HG03108 (cell line): ENCODE measurements around the gene BDKRB1.

Experiments
- ATAC-seq: cut with Tn5 transposase; IDR thresholded peaks from one replicate; pipeline ENCODE4 v1.9.1; 2021; ENCODE audit warnings: moderate library complexity; ENCODE audit not compliant: unreplicated experiment

Gene BDKRB1

DNA sequence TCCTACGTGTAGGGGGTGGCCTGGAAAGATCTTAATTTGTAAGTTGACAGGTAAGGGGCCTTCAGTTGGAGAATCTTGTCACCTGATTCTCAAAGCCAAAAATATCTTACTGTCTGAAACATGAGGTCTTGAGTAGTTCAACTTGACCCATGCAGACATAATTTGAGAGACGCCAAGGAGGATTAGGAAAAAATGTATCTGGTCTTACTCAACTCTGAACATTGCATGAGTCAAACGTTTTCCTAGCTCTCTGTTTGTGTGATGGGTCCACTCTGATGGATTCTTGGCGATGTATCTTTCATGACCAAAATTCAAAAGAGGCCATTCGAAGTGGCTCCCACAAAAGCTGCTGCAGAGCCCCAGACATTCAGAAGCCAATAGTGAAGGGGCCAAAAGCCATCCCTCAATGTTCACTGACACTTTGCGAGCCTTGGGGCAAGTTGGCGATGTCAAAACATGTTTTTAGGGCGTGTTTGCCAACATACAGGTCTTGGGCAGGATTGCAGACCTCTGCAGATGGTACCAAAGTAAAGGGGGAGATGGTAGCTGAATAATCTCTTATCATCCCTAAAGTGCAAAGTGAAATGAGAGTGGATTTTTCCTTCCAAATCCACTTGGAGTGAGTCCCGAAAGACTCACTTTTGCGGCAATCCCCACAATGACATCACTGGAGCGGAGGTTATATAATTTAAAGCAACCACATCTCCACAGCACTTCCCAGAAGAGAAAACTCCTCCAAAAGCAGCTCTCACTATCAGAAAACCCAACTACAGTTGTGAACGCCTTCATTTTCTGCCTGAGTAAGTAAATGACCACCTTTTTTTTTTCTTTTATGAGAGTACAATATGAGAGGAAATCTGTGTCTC, at the start of gene BDKRB1:
BDKRB1 (plus strand) TSS at position 710 of the 866 bp plus-strand sequence. CDS start 7,473 bp downstream, outside the sequence.
- ATAC-seq, result no peak

DNA sequence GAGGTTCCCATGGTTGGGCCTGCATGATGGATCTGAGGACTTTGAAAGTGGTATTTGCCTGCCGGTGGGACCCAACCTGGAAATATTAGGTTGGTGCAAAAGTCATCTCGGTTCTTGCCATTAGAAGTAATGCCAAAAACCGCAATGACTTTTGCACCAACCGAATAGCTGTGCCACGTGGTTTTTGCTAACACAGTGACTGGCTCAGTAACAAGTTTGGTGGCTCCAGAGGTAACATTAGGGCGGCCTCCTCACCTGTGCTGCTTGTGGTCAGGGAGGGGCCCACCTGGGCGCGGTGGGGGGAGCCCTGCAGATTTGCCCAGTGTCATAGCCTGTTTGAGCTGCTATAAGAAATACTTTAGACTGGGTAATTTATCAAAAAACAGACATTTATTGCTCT, 49.5 kb upstream of the BDKRB1 start:
- no peak for ATAC-seq

DNA sequence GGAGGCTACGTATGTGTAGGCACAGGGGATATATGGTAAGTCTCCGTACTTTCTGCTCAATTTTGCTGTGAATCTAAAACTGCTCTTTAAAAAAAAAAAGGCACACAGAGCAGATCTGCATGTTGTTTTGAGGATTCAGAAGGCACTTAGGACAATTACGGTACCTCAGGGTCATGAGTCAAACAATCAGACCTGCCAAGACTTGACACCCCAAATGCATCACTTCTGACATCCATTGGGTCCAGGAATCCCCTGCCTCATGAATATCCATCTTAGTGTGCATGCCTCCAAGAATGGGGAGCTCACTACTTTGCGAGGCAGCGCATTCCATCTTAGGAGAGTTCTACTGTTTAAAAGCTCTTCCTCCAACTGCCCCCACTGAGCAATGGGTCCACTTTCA, 48.3 kb upstream of the BDKRB1 start:
- ATAC-seq, result no peak

DNA sequence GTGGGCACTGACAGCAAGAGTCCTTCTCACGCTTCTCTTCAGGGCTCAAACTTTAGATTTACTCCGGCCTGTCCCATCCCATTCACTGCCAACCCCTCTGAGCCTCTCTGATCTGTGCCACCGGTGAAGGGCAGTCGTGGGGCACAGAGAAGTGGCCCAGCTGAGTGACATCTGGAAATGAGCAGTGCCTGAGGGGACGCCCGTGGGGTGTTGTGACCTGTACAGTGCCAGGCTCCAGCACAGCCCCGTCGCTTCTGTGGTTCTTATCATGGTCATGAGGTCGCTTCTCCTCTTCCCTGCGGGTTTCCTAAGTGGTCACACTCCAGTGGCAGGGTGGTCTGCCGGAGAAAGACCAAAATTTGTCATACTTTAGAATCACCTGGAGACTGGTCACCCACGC, 47.3 kb upstream of the BDKRB1 start:
- ATAC-seq, result no peak

DNA sequence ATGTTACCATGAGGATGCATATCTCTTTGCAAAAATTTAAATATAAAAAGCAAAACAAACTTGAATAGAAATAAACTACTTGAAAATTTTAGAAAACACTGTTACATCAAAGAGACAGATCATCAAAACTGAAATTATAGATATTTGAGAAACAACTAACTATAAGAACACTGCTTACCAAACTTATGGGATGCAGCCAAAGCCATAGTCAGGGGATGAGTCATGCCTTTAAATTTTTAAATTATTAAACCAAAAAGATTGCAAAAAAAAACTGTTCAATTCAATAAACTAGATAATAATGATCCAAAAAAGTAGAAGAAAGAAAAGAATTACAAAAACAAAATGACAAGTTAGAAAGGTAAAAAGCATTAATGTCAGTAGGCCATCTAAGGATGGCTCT, 43.9 kb upstream of the BDKRB1 start:
- ATAC-seq, result no peak

DNA sequence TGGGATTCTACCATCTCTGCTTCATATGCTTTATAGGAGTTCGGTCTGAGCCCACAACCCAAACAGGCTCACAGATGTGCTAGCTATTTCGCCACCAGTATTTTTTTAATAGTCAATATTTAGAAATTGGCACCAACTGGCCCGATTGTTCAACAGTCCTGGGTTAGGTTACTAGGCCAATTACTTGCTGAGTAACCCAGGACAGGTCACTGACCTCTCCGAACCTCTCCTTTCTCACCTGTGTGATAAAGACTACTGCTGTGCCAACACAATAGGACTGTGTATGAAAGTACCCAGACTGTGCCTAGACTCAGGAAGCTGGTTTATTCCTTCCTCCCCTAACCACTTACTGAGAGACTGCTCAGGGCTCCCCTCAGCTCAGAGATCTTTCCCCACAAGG, 43.1 kb upstream of the BDKRB1 start:
- ATAC-seq, result no peak

DNA sequence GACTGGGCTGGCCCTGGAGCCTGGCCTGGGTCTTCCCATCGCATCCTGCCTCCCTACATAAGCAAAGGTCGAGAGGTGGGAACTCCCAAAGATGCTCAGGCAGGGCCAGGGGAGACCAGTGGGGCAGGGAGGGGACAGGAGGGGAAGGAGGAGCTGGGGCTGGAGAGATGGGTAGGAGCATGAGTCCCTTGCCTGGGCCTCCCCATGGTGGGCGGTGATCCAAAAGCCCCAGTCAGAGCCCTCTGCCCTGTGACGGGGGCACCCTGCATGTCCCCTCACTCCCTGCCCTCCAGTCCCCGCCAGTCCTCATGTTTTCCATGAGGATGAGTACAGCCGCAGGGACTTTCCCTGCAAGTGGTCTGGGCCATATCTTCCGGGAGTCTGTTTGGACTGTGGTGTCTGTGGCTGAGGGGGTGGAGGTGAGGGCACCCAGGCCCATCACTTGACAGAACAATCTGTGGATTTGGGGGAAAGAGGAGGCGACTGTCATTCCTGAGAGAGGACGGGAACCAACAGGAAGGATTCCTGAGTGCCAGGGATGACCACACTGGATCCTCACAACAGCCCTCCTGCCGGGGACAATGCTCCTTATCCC, 42.0 kb upstream of the BDKRB1 start:
- no peak for ATAC-seq

DNA sequence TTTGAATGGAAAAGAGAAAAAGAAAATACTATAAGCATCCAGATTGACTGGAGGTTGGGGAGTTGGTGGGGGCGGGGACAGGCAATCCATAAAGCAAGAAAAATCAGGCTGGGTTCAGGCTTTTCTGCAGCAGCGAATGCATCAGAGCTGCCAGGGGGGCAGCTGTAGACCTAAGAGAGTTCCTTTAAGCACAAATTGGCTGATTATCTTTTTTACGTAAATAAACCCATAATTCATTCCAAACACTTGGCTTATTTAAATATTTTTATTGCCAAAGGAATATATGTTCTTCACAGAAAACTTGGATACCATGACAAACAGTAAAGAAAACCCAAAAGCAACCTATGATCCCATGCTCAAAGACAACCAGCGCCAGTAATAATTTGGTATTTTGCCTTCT, 41.2 kb upstream of the BDKRB1 start:
- ATAC-seq, result no peak

DNA sequence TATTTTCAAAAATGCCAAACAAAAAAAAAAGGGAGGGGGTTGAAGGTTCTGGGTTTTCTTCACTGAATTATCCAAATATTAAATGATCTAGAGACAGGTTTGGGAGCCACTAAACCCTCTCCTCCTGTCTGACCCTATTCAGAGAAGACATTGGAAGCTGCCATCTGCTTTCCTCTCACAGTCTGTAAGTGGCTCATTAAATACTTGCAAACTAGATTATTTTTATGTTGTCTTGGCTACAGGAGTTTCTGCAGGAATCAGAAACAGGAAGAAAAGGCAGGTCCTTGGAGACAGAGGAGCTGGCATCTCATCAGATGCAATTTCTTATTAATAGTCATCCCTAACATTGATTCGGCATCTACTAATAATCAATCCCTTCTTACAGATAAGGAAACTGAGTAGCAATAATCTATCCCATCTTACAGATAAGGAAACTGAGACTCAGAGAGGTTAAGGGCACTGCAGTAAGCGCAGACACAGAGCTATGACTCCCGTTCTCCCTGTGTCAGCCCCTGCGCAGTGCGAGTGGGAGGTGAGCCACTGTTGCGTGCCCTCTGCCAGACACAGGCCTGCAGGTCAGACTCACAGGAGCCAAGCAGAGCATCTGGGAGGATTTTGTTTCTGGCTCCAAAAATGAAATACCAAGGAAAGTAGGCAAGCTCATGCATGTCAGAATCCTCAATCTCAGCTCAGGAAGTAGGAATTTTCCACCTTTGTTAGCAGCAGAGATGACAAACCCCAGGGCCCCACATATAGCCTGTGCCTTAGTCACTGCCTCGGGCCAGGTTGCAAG, 40.4 kb upstream of the BDKRB1 start:
- no peak for ATAC-seq

DNA sequence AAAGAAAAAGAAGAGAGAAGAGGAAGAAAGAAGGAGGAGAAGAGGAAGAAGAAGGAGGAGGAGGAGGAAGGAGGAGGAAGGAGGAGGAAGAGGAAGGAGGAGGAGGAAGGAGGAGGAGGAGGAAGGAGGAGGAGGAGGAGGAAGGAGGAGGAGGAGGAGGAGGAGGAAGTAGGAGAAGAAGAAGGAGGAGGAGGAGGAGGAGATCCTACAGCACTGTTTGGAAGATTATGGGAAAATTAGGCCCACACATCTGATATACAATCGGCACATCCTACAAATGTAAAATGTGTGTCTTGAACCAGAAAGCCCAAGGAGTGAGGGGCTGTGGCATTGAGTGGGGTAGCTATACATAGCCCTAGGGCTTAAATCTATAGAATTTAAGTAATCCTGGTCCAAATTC, 39.4 kb upstream of the BDKRB1 start:
- no peak for ATAC-seq

DNA sequence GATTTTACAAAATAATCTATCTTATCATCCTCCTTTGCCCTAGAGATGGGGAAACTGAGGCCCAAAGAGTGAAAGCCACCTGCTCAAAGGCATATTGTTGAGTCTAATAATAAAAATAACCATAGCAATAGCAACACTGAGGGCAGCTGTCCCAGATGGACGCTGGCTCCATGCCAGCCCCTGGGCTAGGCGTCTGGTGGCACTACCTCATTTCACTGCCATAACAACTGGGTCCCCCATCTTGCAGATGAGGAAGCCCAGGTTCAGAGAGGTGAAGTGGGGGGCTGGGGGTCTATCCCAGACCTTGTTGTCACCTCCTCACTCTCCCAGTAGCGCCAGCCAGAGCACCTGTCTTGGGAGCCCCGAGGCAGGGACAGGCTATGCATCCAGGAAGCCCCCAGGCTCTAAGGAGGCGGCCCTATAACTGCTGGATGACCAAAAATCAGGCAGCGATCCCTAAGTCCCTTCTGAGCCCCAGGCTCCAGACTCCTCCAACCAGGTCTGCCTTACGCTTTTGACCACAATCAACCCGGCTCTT, 38.6 kb upstream of the BDKRB1 start:
- ATAC-seq, result no peak

DNA sequence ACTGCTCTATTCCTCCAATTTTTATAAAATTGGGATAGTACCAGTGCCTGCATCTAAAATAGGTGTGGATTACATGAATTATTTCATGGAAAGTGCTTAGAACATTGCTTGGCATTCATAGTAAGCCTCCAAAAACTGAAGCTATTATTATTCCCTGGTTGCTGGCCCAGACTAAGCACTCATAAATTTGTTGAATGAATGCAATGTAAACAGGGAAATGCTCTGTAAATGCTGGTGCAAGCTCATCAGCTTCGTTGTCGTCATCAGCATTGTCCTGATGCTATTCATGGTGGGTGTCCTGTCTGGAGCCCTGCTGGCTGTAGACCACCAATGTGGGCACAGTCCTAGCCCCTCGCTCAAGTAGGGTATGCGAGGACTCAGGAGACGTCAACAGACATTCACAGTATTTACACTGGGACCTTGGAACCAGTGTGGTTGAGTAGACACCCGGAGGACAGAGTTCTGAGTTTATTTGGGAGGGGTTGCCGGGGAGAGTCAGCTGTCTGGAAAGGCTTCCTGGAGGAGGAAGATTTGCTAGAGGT, 34.8 kb upstream of the BDKRB1 start:
- ATAC-seq, result no peak

DNA sequence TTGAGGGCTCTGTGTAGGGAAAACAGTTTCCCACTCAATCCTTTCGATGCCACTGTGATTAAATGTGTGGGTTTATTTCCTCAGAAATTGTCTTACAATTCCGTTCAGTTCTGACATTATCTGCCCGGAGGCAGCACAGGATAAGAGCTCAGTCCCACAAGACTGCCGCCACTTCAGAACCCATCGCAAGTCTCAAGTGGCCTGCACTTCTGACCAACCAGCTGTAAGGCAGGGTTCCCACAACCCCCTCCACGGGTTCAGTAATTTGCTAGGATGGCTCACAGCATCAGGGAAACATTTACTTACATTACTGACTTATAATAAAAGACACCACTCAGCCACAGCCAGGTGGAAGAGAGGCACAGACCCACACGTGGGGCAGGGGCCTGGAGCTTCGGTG, 34.2 kb upstream of the BDKRB1 start:
- no peak for ATAC-seq

DNA sequence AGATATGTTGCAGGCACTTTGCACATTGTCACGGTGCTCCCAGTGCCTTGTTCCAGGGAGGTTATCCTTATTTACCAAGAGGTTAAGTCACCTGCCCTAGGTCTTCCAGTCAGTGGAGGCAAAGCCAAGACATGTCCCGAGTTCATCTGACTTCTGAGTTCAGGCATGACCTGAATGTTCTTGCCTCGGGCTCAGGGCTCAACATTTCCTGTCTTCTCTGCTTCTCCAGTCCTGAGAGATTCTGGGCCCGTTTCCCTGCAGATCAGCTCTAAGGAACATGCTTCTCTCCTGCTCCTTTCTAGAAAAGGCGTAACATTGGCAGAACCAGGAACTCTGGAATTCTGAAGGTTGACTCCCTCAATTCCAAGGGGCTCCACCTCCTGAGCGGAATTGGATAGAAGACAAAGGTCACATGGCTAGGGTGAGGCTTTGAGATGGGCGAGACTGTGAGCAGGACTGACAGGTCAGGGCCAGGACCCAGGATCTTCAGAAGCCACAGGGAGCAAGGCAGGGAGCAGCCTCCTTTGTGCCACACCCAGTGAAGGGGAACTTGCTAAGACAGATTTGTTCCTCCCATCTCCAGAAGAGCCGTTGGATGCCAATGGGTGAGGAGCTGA, 31.4 kb upstream of the BDKRB1 start:
- no peak for ATAC-seq

DNA sequence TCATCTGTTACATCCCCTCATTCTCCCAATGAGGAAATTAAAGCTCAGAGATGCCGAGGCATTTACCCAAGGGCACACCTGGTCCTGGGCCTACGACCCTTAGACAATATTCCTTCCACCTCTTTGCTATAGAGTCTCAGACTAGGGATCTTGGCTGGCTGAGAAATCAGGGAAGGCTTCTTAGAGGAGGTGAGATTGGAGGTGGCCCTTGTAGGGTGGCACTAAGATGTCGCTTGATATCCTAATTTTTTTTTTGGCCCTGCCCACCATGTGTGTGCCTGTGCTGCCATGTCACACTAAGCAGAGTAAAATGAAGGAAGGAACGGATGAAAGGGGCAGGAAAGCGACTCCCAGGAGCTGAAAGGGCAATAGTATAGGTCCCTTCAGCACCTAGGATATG, 30.8 kb upstream of the BDKRB1 start:
- no peak for ATAC-seq

DNA sequence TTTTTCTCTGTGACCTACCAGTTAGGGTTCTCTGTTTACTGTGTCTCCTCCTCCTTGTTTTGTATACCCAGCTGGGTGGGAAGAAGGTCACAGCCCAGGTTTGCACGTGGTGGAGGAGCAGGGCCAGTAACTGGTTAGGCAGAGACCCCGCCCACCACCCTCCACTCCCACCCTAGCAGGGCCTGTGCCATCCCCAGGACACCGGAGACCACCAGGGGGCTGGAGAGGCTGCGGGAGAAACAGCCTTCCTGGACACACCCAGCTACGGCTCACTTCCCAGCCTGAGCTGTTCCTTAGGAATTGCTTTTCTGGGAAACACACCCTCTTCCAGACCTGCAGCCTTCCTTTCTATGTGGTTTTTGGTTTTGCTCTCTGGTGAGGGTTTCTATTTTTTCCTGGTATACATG, 30.3 kb upstream of the BDKRB1 start:
- no peak for ATAC-seq

DNA sequence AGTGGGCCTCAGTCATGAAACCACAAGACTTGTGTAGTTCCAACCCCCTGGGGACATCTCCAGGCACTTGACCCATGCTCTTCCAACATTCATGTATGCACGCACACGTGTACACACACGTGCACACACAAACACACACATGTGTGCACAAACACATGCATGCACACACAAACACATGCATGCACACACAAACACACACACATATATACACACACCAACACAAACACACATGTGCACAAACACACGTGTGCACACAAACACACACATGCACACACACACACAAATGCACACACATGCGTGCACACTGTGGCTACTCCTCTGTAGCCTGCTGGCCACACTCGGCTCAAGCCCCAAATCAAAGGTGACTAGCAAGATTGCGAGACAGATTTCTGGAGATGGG, 28.6 kb upstream of the BDKRB1 start:
- ATAC-seq, result no peak

DNA sequence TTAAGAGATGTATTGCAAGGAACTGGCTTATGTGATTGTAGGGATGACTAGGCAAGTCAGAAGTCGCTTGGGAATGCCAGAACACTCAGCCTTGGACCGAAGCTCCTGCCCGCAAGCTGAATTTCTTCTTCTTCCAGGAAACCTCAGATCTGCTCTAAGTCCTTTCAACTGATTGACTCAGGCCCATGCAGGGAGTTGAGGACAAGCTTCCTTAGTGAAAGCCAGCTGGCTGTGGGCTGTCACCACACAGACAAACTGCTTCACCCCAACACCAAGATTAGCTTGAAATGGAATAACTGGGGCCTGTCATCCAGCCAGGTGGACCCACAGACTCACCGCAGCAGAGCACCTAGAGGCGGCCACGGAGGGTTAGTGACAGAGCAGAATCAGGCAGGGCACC, 26.7 kb upstream of the BDKRB1 start:
- ATAC-seq, result no peak

DNA sequence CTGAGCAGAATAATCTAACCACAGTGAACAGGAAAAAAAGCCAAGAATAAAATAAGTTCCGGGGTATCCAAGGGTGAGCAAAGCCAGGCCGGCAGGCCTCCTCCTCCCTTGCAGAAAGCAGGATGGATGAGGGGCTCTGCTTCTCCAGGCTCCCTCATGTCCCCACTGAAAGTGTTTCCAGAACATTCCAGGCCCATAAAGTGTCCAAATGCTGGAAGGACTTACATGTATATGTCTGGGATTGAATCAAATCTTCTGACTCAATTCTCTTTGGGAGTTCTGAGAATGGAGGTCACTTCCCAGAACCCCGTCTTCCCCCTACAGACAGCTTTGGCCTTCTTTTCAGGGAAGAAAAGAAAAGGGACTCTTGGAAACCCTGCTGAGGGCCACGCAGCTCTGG, 25.0 kb upstream of the BDKRB1 start:
- ATAC-seq, result no peak

DNA sequence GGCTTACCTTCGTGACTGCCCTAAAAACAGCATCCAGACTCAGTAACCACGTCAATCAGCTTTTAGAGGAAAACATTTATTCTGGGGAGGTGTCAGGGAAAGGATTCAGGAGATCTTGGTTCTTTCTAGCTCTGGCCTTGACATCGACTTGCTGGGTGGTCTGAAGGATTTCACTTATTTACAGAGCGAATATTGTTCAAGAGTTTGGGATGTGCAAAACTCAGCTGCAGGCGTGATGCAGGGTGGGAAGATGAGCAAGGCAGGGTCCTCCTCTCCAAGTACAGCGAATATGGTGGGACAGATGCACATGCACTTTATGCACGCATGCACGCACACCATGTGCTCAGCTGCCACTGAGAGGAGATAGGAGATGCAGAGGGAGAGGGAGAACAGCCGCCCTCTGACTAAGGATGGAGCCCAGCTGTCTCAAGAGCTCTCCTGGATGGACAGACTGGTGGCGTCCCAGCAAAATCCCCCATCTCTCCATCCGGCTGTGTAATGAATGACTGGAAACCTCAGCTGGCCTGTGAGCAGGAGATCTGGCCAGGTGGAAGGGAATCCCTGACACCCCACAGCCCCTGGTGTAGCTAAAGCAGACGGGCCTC, 24.4 kb upstream of the BDKRB1 start:
- no peak for ATAC-seq
